NOMO-1 treated with dmso at 0.1 percent for 144 hours (cell line): ENCODE measurements around the gene SSC5D.
"Not testable (repeated sequence)": the region's sequence is repeated elsewhere in the genome, so short reads cannot be mapped to it uniquely, and the experiment has no call there.

ENCODE experiments used
- DNase-seq: peaks from one replicate; lab custom pipeline; 2025; ENCODE audit not compliant: unreplicated experiment; lab: John Stamatoyannopoulos, UW

The SSC5D gene

GRCh38 chr19:55502197-55502952 is 14.1 kb downstream of the SSC5D start:
- no peak for DNase-seq

- DNase-seq = no peak
Measured at GRCh38 chr19:55503157-55503501, 14.9 kb downstream of the SSC5D start.

GRCh38 chr19:55503502-55504251 is 15.4 kb downstream of the SSC5D start:
- DNase-seq = peak; percentile 85

- DNase-seq = no peak
Measured at GRCh38 chr19:55504252-55504603, 16.0 kb downstream of the SSC5D start.

- DNase-seq = no peak
Measured at GRCh38 chr19:55504981-55505380, 16.7 kb downstream of the SSC5D start.

- DNase-seq = no peak
Measured at GRCh38 chr19:55508120-55508519, 19.9 kb downstream of the SSC5D start.

- peak; percentile 82 for DNase-seq
Measured at GRCh38 chr19:55516878-55517620, 28.8 kb downstream of the SSC5D start.

GRCh38 chr19:55519451-55520311 is 31.4 kb downstream of the SSC5D start:
- no peak for DNase-seq

GRCh38 chr19:55520691-55521292 is 32.6 kb downstream of the SSC5D start:
- no peak for DNase-seq

GRCh38 chr19:55525289-55526101 is 37.3 kb downstream of the SSC5D start:
- no peak for DNase-seq

- DNase-seq = no peak
Measured at GRCh38 chr19:55526216-55527196, 38.3 kb downstream of the SSC5D start.

- DNase-seq = no peak
Measured at GRCh38 chr19:55527197-55528029, 39.2 kb downstream of the SSC5D start.

GRCh38 chr19:55528030-55528803 is 40.0 kb downstream of the SSC5D start:
- no peak for DNase-seq

GRCh38 chr19:55529636-55530234 is 41.5 kb downstream of the SSC5D start:
- DNase-seq = no peak

GRCh38 chr19:55530996-55531395 is 42.8 kb downstream of the SSC5D start:
- DNase-seq = no peak

- DNase-seq = not testable (repeated sequence)
Measured at GRCh38 chr19:55534280-55534679, 46.0 kb downstream of the SSC5D start.
